Anterior cingulate cortex (tissue), 58 donors: ENCODE data around the gene PHIP.
"Not testable (repeated sequence)": the region's sequence is repeated elsewhere in the genome, so short reads cannot be mapped to it uniquely, and the experiment has no call there.

Experiments used
- DNase-seq, 58 donors: peaks; one replicate each; lab custom pipeline; 2025; lab: John Stamatoyannopoulos, UW

The PHIP gene

DNA sequence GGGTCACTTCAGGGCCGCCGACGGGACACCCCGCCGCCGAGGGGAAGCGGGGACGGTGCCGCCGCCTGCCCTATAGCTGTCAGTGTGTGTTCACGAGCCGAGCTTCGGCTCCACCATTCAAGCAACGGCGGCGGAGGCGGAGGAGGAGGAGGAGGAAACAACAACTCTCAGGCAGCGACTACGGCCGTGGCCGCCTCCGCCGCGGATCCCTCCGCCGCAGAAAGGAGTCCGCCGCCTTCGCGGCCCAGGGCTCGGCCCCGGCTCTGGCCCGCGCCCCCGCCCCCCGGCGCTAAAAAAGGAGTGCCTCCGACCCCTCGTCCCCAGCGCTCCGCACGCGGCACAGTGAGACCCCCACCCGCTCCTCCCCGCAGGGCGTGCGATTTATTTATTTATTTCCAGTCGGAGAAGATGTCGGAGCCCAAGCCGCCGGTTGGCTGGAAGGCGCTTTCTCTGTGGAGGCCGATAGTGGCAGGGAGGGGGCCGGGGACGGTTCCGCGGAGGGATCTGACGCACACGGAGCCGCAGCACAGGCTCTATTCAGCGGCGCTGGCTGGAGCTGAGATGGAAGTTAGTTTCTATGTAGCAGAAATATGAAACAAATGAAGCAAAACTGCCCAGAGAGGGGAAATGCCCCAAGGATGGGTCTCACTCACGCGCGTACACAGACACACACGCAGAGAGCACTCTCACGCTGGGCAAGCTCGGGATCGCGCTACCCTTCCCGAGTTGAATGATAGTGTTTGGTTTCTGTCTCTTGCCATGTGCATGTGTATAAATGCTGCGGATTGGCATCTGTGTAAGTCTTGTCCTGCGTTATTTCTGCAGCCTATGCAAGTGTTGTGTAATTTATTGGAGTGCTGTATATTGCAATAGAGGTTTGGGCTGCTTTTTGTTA, at the start of gene PHIP:
Gene PHIP, minus strand, starts transcription at position 180 of the 895 bp plus-strand sequence. CDS start 186 bp downstream, outside the sequence.
- DNase-seq: peak; percentile 25 to 98 (median 92)

DNA sequence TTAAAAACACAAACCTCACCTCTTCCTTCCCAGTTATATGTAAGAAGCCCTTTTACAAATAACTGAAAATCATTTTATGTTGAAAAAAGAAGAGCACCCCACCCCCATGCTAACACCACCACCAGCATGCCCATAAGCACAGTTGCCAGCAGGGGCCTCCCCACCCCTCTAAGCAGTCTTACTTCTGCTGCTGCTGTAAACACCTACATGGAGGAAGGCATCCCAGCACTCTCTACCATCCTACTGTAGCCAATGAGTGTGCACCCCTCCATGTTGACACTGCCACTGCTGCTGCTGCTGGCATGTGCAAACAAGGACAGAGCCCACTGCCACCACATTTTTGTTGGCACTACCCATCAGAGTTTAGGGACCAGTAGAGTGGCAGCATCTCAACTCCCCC, 49.6 kb upstream of the PHIP start:
- DNase-seq: no peak

DNA sequence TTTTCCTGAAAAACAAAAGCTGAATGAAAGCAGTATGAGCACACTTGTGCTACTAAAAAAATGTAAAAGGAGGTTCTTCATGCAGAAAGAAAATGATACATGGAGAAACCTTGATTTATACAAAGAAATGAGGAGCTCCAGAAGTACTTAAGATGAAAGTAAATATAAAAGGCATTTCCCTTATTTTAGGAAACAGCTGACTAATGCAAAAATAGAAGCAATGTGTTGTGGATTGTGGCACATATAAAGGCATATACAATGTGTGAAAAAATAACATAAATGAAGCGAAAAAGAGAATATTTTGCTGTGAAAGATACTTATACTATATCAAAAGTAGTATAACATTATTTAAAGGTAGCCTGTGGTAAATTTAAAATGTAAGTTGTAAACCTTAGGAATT, 41.2 kb upstream of the PHIP start:
- DNase-seq: no peak

DNA sequence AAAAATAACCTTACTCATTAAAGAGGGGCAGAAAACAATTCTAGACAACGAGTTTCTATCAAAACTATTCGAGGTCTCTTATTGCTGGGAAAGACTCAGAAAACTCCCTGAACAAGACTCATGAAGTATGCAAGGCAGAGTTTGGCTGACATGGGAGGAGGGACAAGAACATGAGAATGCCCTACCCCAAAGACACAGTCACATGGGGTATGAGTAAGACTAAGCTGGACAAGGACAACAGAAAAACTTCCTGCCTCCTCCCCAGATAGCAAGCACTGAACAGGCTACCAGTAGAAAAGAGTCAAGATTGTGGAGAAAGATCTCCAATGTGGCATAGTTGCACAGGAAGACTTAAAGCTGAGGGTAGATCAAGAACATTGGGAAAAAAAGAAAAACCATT, 39.7 kb upstream of the PHIP start:
- DNase-seq: no peak

DNA sequence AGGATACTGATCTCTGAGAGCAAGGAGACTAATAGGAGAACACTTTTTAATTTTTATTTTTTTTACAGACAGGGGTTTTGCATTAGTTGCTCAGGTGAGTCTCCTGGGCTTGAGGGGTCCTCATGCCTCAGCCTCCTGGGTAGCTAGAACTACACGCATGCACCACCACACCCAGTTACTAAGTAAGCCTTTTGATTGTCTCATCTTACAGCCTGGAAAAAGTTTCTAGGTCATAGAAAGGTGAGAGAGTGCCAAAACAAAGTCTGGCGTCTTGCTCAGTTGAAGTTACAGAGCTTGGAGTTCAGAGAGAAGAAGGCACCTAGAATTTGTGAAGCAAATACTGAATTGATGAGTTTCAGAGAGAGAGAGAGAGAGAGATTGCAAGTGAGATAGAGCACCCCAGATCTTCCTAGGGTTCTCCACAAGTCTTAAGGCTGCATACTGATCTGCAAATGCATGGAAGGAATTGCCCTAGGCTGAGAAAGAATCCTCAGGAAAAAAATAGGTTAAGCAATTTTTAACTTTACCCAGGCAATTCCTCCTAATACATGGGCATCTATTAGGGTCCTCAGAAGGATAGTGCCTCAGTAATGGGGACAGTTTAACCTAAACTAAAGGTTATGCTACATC, 37.6 kb upstream of the PHIP start:
- DNase-seq: no peak

DNA sequence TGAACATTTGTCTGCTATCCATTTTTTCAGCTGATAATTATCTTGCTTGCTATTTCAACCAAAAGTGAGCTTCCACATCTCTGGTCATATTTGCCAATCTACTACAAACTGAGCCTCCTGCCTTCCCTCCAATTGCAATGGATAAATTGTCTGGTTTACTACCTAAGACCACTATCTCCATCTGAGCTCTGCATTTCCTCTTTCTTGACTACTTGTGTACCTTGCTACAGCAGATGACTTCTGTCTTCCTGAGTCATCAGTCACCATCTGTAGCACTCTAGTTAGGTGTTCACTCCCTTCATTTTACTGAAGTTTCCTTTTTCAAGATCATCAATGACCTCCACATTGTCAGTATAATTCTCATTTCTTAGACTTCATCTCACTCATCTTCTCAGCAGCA, 33.5 kb upstream of the PHIP start:
- DNase-seq: no peak

DNA sequence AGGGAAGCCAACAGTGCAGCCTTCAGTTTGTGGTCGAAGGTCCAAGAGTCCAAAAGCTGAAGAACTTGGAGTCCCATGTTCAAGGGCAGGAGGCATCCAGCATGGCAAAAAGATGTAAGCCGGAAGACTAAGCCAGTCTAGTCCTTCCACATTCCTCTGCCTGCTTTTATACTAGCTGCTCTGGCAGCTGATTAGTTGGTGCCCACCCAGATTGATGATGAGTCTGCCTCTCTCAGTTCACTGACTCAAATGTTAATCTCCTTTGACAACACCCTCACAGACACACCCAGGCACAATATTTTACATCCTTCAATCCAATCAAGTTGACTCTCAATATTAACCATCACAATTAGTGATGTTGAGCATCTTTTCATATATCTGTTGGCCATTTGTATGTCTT, 23.1 kb upstream of the PHIP start:
- no peak for DNase-seq

DNA sequence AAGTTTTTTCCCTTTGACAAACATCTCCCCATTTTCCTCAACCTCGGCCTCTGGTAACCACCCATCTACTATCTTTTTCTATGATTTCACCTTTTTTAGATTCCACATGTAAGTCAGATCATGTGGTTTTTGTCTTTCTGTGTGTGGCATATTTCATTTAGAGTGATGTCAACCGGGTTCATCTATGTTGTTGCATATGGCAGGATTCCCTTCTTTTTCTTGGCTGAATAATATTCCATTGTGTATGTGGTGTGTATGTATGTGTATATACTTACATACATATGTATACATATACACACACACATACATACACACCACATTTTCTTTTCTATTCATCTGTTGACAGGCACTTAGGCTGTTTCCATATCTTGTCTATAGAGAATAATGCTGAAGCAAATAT, 22.2 kb upstream of the PHIP start:
- DNase-seq: no peak

DNA sequence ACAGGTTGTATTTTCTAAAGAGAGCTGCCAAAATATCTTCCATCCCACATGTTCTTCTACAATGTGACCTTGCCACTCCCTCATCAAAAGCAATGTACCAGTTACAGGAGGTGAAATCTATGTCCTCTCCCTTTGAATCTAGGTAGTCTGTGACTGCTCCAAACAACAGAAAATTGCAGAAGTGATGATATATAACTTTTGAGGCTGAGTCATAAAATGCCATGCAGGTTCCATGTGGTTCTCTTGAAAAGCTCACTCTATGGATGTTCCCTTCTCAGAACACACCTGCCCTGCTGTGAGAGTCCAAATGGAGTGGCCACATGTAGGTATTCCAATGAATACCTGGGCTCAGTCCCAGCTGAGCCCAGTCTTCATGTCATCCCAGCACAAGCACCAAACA, 16.9 kb upstream of the PHIP start:
- DNase-seq: no peak

DNA sequence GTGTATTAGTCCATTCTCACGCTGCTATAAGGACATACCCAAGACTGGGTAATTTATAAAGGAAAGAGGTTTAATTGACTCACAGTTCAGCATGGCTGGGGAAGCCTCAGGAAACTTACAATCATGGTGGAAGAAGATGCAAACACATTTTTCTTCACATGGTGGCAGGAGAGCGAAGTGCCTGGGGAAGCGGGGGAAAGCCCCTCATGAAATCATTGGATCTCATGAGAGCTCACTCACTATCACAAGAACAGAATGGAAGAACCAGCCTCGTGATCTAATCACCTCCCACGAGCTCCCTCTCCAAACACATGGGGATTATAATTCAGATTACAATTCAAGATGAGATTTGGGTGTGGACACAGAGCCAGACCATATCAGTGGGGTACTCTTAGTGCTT, 13.7 kb upstream of the PHIP start:
- DNase-seq: not testable (repeated sequence)

DNA sequence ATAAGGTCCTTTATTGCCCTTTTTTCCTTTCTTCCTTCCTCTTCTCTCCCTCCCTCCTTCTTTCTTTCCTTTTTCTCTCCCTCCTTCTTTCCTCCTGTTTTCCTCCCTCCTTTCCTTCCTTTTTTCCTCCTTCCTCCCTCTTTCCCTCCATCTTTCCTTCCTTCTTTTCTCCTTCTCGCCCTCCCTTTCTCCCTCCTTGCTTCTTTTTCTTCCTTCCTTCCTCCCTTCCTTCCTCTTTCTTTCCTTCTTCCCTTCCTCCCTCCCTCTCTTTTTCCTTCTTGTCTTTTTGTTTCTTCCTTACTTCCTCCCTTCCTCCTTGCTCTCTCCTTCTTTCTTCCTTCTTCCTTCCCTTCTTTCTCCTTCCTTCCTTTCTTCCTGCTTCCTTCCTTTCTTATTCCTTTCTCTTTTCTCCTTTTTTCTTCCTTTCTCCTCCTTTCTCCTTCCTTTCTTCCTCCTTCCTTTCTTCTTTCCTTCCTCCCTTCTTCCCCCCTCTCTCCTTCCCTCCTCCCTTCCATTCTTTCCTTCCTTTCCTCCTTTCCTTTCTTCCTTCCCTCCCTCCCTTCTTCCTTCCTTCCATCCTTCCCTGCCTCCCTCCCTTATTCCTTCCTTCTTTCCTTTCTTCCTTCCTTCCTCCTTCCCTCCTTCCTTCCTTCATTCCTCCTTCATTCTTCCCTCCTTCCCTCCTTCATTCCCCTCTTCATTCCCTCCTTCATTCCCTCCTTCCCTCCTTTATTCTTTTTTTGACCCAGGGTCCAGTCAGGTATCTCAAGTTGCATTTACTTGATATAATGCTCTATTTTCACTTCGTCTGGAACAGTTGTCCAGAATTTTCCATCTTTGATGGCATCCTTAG, 11.7 kb upstream of the PHIP start:
- no peak for DNase-seq

DNA sequence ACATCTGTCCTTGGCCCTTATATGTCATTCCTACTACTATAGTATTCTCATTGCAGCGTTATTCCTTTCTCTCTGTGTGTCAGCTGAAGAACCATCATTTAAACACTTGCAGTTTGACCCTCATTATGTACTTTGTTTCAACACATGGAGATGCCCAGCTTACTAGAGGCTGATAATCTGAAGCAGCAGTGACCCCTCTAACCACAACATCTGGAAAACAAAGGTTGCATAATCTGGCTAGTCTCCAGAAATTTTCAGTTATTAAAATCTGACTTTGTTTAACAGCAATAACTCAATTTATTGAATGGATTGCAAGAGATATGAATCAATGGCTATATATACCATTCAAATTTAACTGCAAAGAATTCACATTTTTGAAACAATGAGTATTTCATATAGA, 6.6 kb upstream of the PHIP start:
- DNase-seq: no peak

DNA sequence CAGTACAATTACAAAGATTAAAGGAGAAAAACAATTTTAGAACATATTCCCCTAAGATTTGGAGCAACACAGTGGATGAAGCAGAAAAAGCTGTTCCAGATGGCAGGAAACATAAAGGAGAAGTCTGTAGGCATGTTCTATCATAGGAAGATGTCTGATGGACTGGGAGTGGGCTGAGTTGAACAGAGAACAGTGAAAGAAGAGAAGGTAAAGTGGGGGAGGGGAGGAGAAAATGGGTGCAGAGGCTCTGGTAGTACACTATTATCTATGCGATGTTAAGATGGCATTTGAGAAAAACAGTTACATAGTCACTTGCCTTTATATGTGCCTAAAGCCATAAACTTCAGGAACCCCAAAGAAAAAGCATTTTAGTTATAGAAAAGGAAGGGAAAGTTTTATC, 4.2 kb upstream of the PHIP start:
- no peak for DNase-seq

DNA sequence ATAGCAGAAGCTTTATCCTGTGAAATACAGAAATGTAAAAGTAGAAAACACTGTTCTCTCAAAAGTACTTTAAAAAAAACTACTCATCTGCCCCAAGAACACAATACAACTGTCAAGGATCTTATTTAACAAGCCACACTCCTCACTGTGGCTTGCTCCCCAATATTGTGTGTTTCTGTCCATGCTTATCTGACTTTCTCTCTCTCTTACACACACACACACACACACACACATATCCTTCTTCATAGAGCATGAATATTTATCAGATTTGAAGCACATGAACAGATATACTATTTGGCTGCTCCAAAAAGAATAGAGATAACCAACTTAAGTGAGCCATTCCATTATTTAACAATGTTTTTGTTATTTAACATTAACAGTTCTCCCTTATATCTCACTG, 3.6 kb upstream of the PHIP start:
- DNase-seq: no peak

DNA sequence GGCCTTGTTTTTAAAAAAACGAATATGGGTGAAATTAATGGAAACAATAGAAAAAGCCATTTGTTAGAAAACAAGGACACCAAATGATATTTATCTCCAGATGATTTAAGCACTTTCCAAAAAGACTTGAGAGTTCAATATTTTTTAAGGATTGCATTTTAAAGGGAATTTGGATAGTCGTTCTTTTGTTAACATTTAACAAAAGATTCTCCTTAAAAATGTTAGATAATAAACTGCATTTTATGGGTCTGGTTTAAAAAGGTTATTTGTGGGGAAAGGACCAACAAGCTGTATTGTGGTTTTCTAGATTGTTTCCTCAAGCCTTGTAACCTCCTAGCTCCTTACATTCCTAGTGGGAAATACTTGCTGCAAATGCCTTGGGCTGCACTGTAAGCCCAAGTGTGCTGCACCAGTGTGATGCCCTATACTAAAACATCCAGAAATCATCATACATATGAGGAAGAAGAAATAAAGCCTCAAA, 1.5 kb upstream of the PHIP start:
- peak in 3 of 58 donors; percentile 0 to 15 (median 1) for DNase-seq

DNA sequence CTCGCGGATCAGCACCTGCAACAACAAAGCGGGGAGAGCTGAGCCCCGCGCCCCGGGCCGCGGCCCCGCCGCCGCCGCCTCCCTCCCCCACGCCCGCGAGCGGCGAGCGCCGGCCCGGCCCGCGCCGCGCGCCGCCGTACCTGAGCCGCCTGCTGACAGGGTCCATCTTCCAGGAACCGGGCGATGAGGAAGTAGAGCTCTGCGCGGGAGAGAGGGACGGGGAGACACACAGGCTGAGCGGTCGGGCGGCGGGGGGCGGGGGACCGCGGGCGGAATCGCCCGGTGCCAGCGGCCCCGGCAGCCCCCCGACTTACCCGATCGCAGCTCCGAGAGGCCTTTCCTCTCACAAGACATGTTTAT, 359 bp downstream of the PHIP start:
- DNase-seq: peak in 8 of 58 donors; percentile 27 to 67 (median 52)

DNA sequence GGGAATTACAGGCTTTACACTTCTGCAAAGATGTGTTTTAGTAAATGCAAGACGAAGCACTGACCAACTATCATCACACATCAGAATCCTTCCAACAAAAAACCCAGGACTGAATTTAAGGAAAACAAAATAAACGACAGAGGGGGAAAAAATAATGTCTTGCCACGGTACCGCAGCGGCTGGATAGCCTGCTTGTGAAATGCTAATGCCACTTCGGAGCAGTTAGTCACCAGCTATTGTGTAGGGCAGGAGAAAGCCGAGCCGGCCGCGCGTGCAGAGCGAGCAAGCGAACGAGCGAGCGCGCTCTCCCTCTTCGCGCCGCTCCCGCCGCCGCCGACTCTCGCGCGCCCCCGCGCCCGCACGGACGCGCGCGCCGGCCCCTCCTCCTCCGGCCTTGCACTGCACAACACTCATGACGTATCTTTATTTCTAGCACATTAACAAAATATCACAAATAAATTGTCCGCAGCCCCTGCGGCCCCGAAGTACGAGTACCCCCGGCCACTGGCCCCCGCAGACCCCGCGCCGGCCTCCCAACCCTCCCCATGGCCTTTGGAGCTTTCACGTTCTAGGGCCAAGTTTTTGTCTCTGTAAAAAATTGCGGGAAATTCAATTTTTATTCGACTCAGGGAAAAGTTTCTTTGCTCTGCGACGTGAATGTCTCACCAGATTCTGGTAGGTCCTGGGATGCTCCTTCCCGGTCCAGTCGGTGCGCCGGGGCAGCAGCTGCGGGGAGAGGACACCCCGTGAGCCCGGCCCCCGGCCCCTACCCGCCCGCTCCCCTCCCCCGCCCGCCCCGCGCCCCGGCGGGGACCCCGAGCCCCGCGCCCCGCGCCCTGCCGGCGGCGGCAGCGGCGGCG, 1.0 kb downstream of the PHIP start:
- peak; percentile 38 to 93 (median 84) for DNase-seq

DNA sequence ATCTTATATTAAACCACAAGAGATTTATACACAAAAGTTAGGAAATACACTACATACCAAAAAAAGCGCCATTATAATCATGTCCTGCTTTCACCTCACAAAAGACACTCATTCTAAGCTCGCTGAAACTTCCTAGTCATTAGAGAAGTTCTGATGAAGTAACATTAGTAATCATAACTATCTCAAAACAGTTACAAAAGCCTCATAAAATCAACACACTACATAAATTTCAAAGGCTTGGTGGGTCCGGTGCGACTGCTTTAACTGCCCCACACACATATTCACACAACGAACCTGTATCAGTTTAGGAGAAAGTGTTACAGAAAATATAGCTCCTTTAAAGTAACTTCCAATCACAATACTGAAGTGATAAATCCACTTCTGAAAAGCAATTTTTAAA, 1.9 kb downstream of the PHIP start:
- DNase-seq: no peak

DNA sequence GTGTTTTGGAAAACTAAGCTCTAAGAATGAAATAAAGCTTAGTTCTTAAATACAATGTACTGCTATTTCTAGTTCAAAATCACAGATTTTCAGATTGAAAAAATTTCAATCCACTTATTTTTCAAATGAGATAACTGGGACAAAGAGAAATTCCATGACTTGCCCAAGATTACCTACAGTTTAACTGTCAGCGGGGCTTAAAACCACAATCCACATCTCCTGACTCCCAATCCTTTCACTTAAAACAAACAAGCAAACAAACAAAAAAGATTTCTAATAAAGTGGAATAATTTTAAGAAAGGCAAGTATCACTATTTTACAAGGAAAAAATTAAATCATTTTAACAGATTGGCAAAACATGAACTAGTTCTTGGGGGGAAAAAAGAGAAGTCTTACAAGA, 4.2 kb downstream of the PHIP start:
- no peak for DNase-seq

DNA sequence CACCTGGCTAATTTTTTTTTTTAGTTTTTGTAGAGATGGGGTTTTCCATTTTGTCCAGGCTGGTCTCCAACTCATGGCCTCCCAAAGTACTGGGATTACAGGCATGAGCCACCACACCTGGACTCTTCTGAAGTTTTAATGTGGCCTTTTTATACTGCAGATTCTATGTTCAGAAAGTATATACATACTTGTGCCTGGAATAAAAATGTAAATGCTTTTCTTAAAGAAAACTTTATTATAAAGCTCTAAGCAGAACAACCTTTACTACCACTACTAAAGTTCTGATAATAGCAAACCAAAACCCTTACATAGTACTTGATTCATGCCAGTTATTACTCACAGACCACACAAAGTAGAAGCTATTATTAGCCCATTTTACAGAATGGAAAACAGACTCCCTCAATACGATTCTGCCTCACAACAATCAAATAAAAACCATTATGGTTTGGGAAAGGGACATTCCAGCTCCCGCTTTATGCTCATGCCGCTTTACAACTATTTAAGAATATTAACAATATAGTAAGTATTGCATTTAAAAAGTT, 5.3 kb downstream of the PHIP start:
- no peak for DNase-seq
